IPS-20b (cell line): Measurements from ENCODE around the gene MACROD2.

ENCODE experiments used
- H3K27ac ChIP-seq: one replicate; pipeline ENCODE4 v1.5.1; 2013; ENCODE audit warnings: low read length
- H3K27me3 ChIP-seq: 2 replicates; pipeline ENCODE4 v1.6.1; 2013; ENCODE audit warnings: mild to moderate bottlenecking, low read length, inconsistent platforms; ENCODE audit not compliant: insufficient read depth
- H3K36me3 ChIP-seq: 2 replicates; pipeline ENCODE4 v1.6.1; 2013; ENCODE audit warnings: low read depth, mild to moderate bottlenecking, inconsistent platforms, low read length, moderate library complexity; ENCODE audit not compliant: insufficient read depth
- H3K4me1 ChIP-seq: 2 replicates; pipeline ENCODE4 v1.6.1; 2013; ENCODE audit warnings: mild to moderate bottlenecking, control low read depth, inconsistent platforms, low read length, moderate library complexity; ENCODE audit not compliant: insufficient read depth
- H3K4me3 ChIP-seq: 2 replicates; pipeline ENCODE4 v1.5.1; 2013; ENCODE audit warnings: mild to moderate bottlenecking, low read length, inconsistent platforms
- H3K9ac ChIP-seq: 2 replicates; pipeline ENCODE4 v1.6.1; 2013; ENCODE audit warnings: low read depth, mild to moderate bottlenecking, inconsistent platforms, low read length, moderate library complexity
- H3K9me3 ChIP-seq: 2 replicates; pipeline ENCODE4 v1.6.1; 2013; ENCODE audit warnings: mild to moderate bottlenecking, low read depth, low read length, inconsistent platforms; ENCODE audit not compliant: insufficient read depth

The MACROD2 gene

GRCh38 chr20:16049529-16050093 lies 2054.3 kb downstream of the MACROD2 start:
- H3K36me3 ChIP-seq: no peaks in the 10 kb centered on the region
- peaks cover 4% of the 10 kb centered on the region; the same call in 1 of the 2 replicates for H3K4me1 ChIP-seq
- H3K27me3 ChIP-seq: no peaks in the 10 kb centered on the region
- H3K27ac ChIP-seq: no peak overlapping the region
- no peak overlapping the region for H3K4me3 ChIP-seq
- no peaks in the 10 kb centered on the region for H3K9me3 ChIP-seq
- H3K9ac ChIP-seq: no peak overlapping the region

GRCh38 chr20:16050366-16050765 lies 2055.1 kb downstream of the MACROD2 start:
- H3K9me3 ChIP-seq: no peaks in the 10 kb centered on the region
- H3K27me3 ChIP-seq: no peaks in the 10 kb centered on the region
- no peak overlapping the region for H3K9ac ChIP-seq
- H3K27ac ChIP-seq: no peak overlapping the region
- peaks cover 4% of the 10 kb centered on the region; the same call in 1 of the 2 replicates for H3K4me1 ChIP-seq
- no peaks in the 10 kb centered on the region for H3K36me3 ChIP-seq
- no peak overlapping the region for H3K4me3 ChIP-seq

GRCh38 chr20:16051968-16052367 lies 2056.7 kb downstream of the MACROD2 start:
- no peaks in the 10 kb centered on the region for H3K36me3 ChIP-seq
- H3K27me3 ChIP-seq: no peaks in the 10 kb centered on the region
- H3K4me1 ChIP-seq: peaks cover 4% of the 10 kb centered on the region; the same call in 1 of the 2 replicates
- H3K9ac ChIP-seq: no peak overlapping the region
- no peak overlapping the region for H3K27ac ChIP-seq
- no peak overlapping the region for H3K4me3 ChIP-seq
- no peaks in the 10 kb centered on the region for H3K9me3 ChIP-seq

- peaks cover 4% of the 10 kb centered on the region; the same call in 1 of the 2 replicates for H3K4me1 ChIP-seq
- no peaks in the 10 kb centered on the region for H3K9me3 ChIP-seq
- H3K27ac ChIP-seq: no peak overlapping the region
- H3K27me3 ChIP-seq: no peaks in the 10 kb centered on the region
- H3K9ac ChIP-seq: no peak overlapping the region
- H3K4me3 ChIP-seq: no peak overlapping the region
- no peaks in the 10 kb centered on the region for H3K36me3 ChIP-seq
Measured at GRCh38 chr20:16052456-16052855, 2057.1 kb downstream of the MACROD2 start.

- no peak overlapping the region for H3K9ac ChIP-seq
Measured at GRCh38 chr20:16054985-16055384, 2059.7 kb downstream of the MACROD2 start.

GRCh38 chr20:16057651-16058050 lies 2062.3 kb downstream of the MACROD2 start:
- no peak overlapping the region for H3K9ac ChIP-seq
- H3K9me3 ChIP-seq: no peaks in the 10 kb centered on the region
- H3K4me1 ChIP-seq: no peaks in the 10 kb centered on the region
- no peak overlapping the region for H3K27ac ChIP-seq
- no peak overlapping the region for H3K4me3 ChIP-seq
- H3K36me3 ChIP-seq: no peaks in the 10 kb centered on the region
- no peaks in the 10 kb centered on the region for H3K27me3 ChIP-seq

More at GRCh38 chr20:16054985-16055384, 2059.7 kb downstream of the MACROD2 start:
- no peaks in the 10 kb centered on the region for H3K36me3 ChIP-seq
- H3K27me3 ChIP-seq: no peaks in the 10 kb centered on the region
- H3K9me3 ChIP-seq: no peaks in the 10 kb centered on the region
- no peak overlapping the region for H3K27ac ChIP-seq
- H3K4me1 ChIP-seq: peaks cover 2% of the 10 kb centered on the region; the same call in 1 of the 2 replicates
- H3K4me3 ChIP-seq: no peak overlapping the region

GRCh38 chr20:16058268-16058667 lies 2063.0 kb downstream of the MACROD2 start:
- Histone ChIP-seq H3K4me1 (no peaks in the 10 kb centered on the region), H3K9ac (no peak overlapping the region), H3K36me3 (no peaks in the 10 kb centered on the region), H3K27me3 (no peaks in the 10 kb centered on the region), H3K4me3 (no peak overlapping the region), H3K9me3 (no peaks in the 10 kb centered on the region), H3K27ac (no peak overlapping the region)

GRCh38 chr20:16059841-16060240 lies 2064.5 kb downstream of the MACROD2 start:
- H3K27me3 ChIP-seq: no peaks in the 10 kb centered on the region
- no peaks in the 10 kb centered on the region for H3K9me3 ChIP-seq

GRCh38 chr20:16061351-16061750 lies 2066.0 kb downstream of the MACROD2 start:
- Histone ChIP-seq H3K9me3 (no peaks in the 10 kb centered on the region), H3K27ac (no peak overlapping the region), H3K4me1 (peaks cover 21% of the 10 kb centered on the region), H3K9ac (no peak overlapping the region), H3K27me3 (no peaks in the 10 kb centered on the region), H3K36me3 (no peaks in the 10 kb centered on the region), H3K4me3 (no peak overlapping the region)

More at GRCh38 chr20:16059841-16060240, 2064.5 kb downstream of the MACROD2 start:
- H3K9ac ChIP-seq: no peak overlapping the region
- H3K36me3 ChIP-seq: no peaks in the 10 kb centered on the region
- H3K27ac ChIP-seq: no peak overlapping the region
- H3K4me1 ChIP-seq: peaks cover 8% of the 10 kb centered on the region
- H3K4me3 ChIP-seq: no peak overlapping the region

- Histone ChIP-seq H3K27me3 (no peaks in the 10 kb centered on the region), H3K9ac (no peak overlapping the region), H3K4me3 (no peak overlapping the region), H3K9me3 (no peaks in the 10 kb centered on the region), H3K27ac (no peak overlapping the region), H3K36me3 (no peaks in the 10 kb centered on the region), H3K4me1 (peaks cover 21% of the 10 kb centered on the region)
Measured at GRCh38 chr20:16062661-16063581, 2067.6 kb downstream of the MACROD2 start.

GRCh38 chr20:16063881-16064280 lies 2068.6 kb downstream of the MACROD2 start:
- H3K36me3 ChIP-seq: no peaks in the 10 kb centered on the region
- H3K9me3 ChIP-seq: no peaks in the 10 kb centered on the region
- H3K4me3 ChIP-seq: no peak overlapping the region
- H3K27ac ChIP-seq: peak overlapping the region; percentile 21
- H3K9ac ChIP-seq: no peak overlapping the region
- H3K4me1 ChIP-seq: peaks cover 21% of the 10 kb centered on the region
- no peaks in the 10 kb centered on the region for H3K27me3 ChIP-seq
